ENCODE measurements around the gene MVK.

Gene MVK

DNA sequence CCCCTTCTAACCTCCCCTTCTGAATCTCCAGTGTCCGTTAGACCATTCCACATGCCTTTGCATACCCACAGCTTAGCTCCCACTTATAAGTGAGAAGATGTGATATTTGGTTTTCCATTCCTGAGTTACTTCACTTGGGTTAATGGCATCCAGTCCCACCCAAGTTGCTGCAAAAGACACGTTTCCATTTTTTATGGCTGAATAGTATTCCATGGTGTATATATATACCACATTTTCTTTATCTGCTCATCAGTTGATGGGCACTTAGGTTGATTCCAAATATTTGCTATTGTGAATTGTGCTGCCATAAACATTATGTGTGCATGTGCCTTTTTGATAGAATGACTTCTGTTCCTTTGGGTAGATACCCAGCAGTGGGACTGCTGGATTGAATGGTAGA lies 67.8 kb downstream of the MVK start:
- DNase-seq (ENCODE audit: extremely low read depth, low read depth), result no peak
- no peak for TF ChIP-seq CTCF (IDR thresholded peaks at IDR 0.05; ENCODE audit: low read depth, low read length)

GRCh38 chr12:109642506-109643132 lies 69.0 kb downstream of the MVK start:
- TF ChIP-seq CTCF (IDR thresholded peaks at IDR 0.05; ENCODE audit: low read depth, low read length), result no peak
- no peak for DNase-seq (ENCODE audit: extremely low read depth, low read depth)

DNA sequence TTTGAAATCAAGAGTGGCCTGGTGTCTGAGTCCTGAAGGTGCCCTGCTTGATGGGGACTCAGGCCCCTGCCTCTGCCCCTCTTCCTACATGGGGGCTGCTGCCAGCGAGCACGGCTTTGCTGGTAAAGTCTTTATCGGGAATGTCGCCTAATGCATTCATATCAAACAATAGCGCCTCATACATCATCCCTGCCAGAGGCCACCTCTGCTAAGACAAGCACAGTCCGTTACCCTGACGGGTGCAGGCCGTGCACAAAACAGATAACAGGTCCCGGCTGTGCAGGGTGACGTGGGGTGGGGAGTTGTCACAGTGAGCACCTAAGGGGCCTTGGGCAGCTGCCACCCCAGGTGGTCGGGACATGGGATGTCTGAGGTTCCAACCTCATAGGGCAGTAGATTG lies 71.6 kb downstream of the MVK start:
- TF ChIP-seq CTCF (IDR thresholded peaks at IDR 0.05; ENCODE audit: low read depth, low read length), result no peak
- no peak for DNase-seq (ENCODE audit: extremely low read depth, low read depth)

GRCh38 chr12:109645708-109646107 lies 72.1 kb downstream of the MVK start:
- DNase-seq (ENCODE audit: extremely low read depth, low read depth), result no peak
- no peak for TF ChIP-seq CTCF (IDR thresholded peaks at IDR 0.05; ENCODE audit: low read depth, low read length)
